Activated CD8-positive, alpha-beta T cell treated with anti-CD3 and anti-CD28 coated beads, Interleukin-2, amount 10 ng/mL, durations not matched to agents 7 days and 5 days (primary cell): ENCODE measurements around the gene MLC1. TPM values are rescaled to one million over a fixed set of nuclear protein-coding genes. Genes with fewer than 3 reads are reported as not detected.

Experiments used
- ATAC-seq: fragments of 150-1000 bp; cut with Tn5 transposase; one replicate; pipeline ENCODE4 v1.10.0; 2021; ENCODE audit warnings: moderate library complexity
- CTCF ChIA-PET: fragments of 350-600 bp; sonication (Branson Sonifier 250); formaldehyde crosslinking; loops from one replicate; lab custom pipeline; 2021; ENCODE audit warnings: antibody characterized with exemption; lab: Charles Lee
- POLR2A ChIA-PET: fragments of 350-600 bp; sonication (Branson Sonifier 250); formaldehyde crosslinking; loops from one replicate; lab custom pipeline; 2021; ENCODE audit warnings: antibody characterized with exemption; lab: Charles Lee
- DNase-seq: peaks from one replicate; pipeline ENCODE4 v3.0.0-alpha.2; 2020
- H3K27ac Mint-ChIP-seq: one replicate; pipeline ENCODE4 v1.8.0; 2021; ENCODE audit warnings: mild to moderate bottlenecking, mixed read lengths
- H3K27me3 Mint-ChIP-seq: one replicate; pipeline ENCODE4 v1.8.0; 2021; ENCODE audit warnings: low read depth, mixed read lengths
- H3K36me3 Mint-ChIP-seq: one replicate; pipeline ENCODE4 v1.8.0; 2021; ENCODE audit warnings: low read depth, mixed read lengths
- H3K4me1 Mint-ChIP-seq: one replicate; pipeline ENCODE4 v1.8.0; 2021; ENCODE audit warnings: low read depth, mixed read lengths
- H3K4me3 Mint-ChIP-seq: one replicate; pipeline ENCODE4 v1.8.0; 2021; ENCODE audit warnings: mild to moderate bottlenecking, mixed read lengths
- H3K9me3 Mint-ChIP-seq: one replicate; pipeline ENCODE4 v1.8.0; 2022; ENCODE audit warnings: mixed read lengths; ENCODE audit not compliant: insufficient read depth
- total RNA-seq, 2 experiments: library from RNA; stranded (reverse); gene quantifications; one replicate each; pipeline ENCODE4 v1.2.3, GENCODE V29; 2021

MLC1 gene
- total RNA-seq, 2 experiments from 2014 or later = 8.3 to 9.4 TPM

GRCh38 chr22:50117168-50117762, 32.0 kb upstream of the MLC1 start:
- ChIA-PET CTCF (no interaction called here), POLR2A (interaction anchor here (0.6 to 0.7 kb wide), 2 partner anchors 453 to 582 kb away, joined by 3 read pairs; no protein-coding TSS in a partner anchor)
- Mint-ChIP-seq H3K4me1 (peaks cover 9% of the 10 kb centered on the region), H3K27ac (no peak overlapping the region), H3K4me3 (no peak overlapping the region), H3K9me3 (peaks cover 6% of the 10 kb centered on the region), H3K36me3 (no peaks in the 10 kb centered on the region), H3K27me3 (peaks cover 14% of the 10 kb centered on the region)
- ATAC-seq = no peak
- no peak for DNase-seq

- DNase-seq (no peak), ATAC-seq (no peak)
- Mint-ChIP-seq H3K9me3 (no peaks in the 10 kb centered on the region), H3K36me3 (no peaks in the 10 kb centered on the region), H3K4me3 (no peak overlapping the region), H3K27ac (no peak overlapping the region), H3K27me3 (peaks cover 11% of the 10 kb centered on the region), H3K4me1 (peaks cover 24% of the 10 kb centered on the region)
- ChIA-PET POLR2A (interaction anchor here (0.6 kb wide), 1 partner anchor 186 kb away, joined by 4 read pairs; no protein-coding TSS in a partner anchor), CTCF (no interaction called here)
These were observed 30.5 kb upstream of the MLC1 start for GRCh38 chr22:50115693-50116092.

DNA sequence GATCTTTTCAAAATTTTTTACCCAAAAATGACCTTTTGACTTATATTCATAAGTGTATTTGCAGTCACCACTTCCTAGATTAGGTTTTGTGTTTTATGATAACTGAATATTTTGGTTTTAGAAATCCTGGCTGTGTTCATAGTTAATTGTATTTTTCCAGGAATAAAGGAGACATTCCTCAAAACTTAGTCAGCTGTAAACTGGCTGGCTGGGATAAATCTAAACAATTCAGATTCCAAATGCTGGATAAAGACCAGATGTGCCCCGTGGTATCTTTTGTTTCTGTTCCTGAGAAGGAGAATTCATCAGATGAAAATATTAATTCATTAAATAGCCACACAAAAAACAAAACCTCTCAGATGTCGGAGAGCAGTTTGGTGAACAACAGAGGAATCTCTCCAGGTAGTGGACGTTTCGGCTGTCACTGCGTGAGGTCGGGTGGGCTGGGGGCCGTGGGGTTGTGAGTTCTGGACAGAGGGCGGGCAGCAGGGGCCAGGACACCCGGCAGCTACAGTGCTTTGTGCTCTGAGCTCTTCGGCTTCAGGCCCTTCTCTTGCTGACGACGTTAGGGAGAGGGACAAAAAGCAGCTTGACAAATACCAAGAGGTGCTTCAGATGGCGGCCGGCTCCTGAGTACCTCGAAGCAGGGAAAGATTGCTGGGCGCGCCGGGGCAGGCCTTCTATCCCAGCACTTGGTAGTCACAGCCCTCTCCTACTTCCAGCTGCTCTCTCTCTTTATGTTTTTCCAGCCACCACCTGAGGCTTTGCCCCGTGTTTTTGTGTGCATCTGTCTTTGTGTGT, 29.2 kb upstream of the MLC1 start:
- no peak overlapping the region for H3K27ac Mint-ChIP-seq
- no peak for ATAC-seq
- H3K9me3 Mint-ChIP-seq = no peaks in the 10 kb centered on the region
- CTCF ChIA-PET = no interaction called here
- no peaks in the 10 kb centered on the region for H3K36me3 Mint-ChIP-seq
- POLR2A ChIA-PET = no interaction called here
- H3K4me3 Mint-ChIP-seq = no peak overlapping the region
- no peak for DNase-seq
- H3K4me1 Mint-ChIP-seq = peaks cover 24% of the 10 kb centered on the region
- peaks cover 8% of the 10 kb centered on the region for H3K27me3 Mint-ChIP-seq

DNA sequence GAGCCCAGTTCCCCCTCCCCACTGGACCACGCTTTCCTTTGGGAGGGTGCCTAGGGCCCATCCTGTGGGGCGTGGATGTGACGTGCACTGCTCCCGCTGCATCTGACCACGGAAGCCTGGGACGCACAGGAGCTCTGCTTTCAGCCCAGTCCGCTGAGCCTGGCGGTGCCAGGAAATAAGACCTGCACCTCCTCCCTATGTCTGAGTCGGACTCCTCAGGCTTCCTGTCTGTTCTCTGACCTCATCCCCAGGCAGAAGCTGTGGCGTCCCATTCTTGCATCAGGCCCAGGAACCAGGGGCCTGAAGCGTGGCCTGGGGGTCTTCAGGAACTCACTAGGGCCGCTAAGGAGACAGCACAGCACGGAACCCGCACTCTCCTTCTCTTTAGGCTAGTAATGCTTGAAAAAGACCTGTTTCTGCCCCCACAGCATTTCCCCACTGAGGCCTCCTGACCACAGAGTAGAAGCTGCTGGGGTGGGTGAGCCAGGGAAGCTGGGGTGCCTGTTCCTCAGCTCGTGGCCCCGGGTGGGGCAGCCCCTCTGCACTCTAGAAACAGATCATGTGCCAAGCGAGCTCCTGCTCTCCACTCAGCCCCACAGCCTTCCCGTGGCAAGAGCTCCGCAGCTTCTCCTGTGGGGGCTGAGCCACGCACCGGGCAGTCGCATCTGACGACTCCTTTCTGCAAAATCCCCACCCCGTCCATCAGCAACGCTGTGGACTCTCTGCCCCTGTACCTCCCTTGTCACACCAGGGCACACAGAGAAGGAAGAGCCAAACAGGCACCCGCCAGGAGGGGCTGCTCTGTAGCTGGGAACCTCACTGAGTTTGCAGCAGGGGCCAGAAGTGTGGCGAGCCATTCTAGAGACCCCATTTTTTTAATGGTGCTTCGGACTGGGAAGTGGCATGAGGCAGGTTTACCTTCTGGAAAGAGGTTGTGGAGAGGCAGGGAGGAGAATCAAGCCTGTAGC, 27.2 kb upstream of the MLC1 start:
- no peaks in the 10 kb centered on the region for H3K9me3 Mint-ChIP-seq
- no peaks in the 10 kb centered on the region for H3K27me3 Mint-ChIP-seq
- CTCF ChIA-PET = interaction anchor here (0.8 to 1.1 kb wide), 5 partner anchors 9 to 182 kb away, joined by 3 to 6 read pairs (median 4); no protein-coding TSS in a partner anchor
- H3K4me1 Mint-ChIP-seq = peaks cover 24% of the 10 kb centered on the region
- peak overlapping the region; percentile 62 for H3K4me3 Mint-ChIP-seq
- ATAC-seq (peak; percentile 87), DNase-seq (peak; percentile 58)
- H3K36me3 Mint-ChIP-seq = no peaks in the 10 kb centered on the region
- POLR2A ChIA-PET = interaction anchor here (0.7 to 2.6 kb wide), 3 partner anchors 12 to 53 kb away, joined by 4 to 17 read pairs (median 5); partner anchors contain the start of gene MLC1
- peak overlapping the region; percentile 93 for H3K27ac Mint-ChIP-seq

GRCh38 chr22:50111056-50111455, 25.8 kb upstream of the MLC1 start:
- CTCF ChIA-PET = interaction anchor here (0.6 to 1.0 kb wide), 2 partner anchors 81 to 213 kb away, joined by 3 read pairs; no protein-coding TSS in a partner anchor
- H3K36me3 Mint-ChIP-seq = no peaks in the 10 kb centered on the region
- POLR2A ChIA-PET = interaction anchor here (2.6 kb wide), 1 partner anchor 25 kb away, joined by 17 read pairs; the partner anchor contains the start of gene MLC1
- H3K27ac Mint-ChIP-seq = peak overlapping the region; percentile 37
- peaks cover 24% of the 10 kb centered on the region for H3K4me1 Mint-ChIP-seq
- H3K4me3 Mint-ChIP-seq = no peak overlapping the region
- ATAC-seq = no peak
- H3K27me3 Mint-ChIP-seq = no peaks in the 10 kb centered on the region
- H3K9me3 Mint-ChIP-seq = no peaks in the 10 kb centered on the region
- no peak for DNase-seq

- POLR2A ChIA-PET = no interaction called here
- CTCF ChIA-PET = no interaction called here
- H3K9me3 Mint-ChIP-seq = no peaks in the 10 kb centered on the region
These were observed 22.3 kb upstream of the MLC1 start for GRCh38 chr22:50107529-50107928.

GRCh38 chr22:50105208-50106100, 20.2 kb upstream of the MLC1 start:
- DNase-seq (peak; percentile 69), ATAC-seq (peak; percentile 87)
- H3K4me3 Mint-ChIP-seq = peak overlapping the region; percentile 69
- peak overlapping the region; percentile 88 for H3K27ac Mint-ChIP-seq
- ChIA-PET CTCF (interaction anchor here (0.6 to 2.2 kb wide), 8 partner anchors 20 to 420 kb away, joined by 3 to 9 read pairs (median 3); partner anchors contain the start of genes MLC1 and SCO2), POLR2A (interaction anchor here (1.0 to 1.6 kb wide), 3 partner anchors 86 to 279 kb away, joined by 3 to 5 read pairs (median 3); no protein-coding TSS in a partner anchor)
- no peaks in the 10 kb centered on the region for H3K9me3 Mint-ChIP-seq
- H3K36me3 Mint-ChIP-seq = no peaks in the 10 kb centered on the region
- H3K27me3 Mint-ChIP-seq = no peaks in the 10 kb centered on the region
- H3K4me1 Mint-ChIP-seq = peaks cover 46% of the 10 kb centered on the region

More at GRCh38 chr22:50107529-50107928, 22.3 kb upstream of the MLC1 start:
- Mint-ChIP-seq H3K4me3 (no peak overlapping the region), H3K4me1 (peaks cover 48% of the 10 kb centered on the region), H3K27me3 (no peaks in the 10 kb centered on the region), H3K36me3 (no peaks in the 10 kb centered on the region), H3K27ac (no peak overlapping the region)
- DNase-seq = no peak
- no peak for ATAC-seq

DNA sequence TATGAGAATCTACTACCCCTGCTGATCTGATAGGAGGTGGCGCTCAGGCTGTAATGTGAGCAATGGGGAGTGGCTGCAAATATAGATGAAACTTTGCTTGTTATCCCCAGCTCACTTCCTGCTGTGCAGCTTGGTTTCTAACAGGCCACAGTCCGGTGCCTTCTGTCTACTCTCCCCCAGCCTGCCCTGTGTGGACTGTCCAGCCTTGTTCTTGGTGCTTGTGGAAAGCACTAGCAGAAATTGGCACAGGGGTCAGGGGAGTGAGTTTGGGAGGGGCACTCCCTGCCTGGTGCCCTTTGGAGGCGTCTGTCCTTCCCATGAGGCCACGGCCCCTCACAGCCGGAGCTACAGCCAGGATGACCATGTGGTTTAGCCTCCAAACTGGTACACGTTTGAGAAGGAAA, 18.9 kb upstream of the MLC1 start:
- no peak overlapping the region for H3K27ac Mint-ChIP-seq
- ChIA-PET POLR2A (no interaction called here), CTCF (interaction anchor here (1.0 to 1.8 kb wide), 2 partner anchors 8 to 74 kb away, joined by 3 to 5 read pairs; no protein-coding TSS in a partner anchor)
- H3K4me1 Mint-ChIP-seq = peaks cover 46% of the 10 kb centered on the region
- no peak for ATAC-seq
- H3K9me3 Mint-ChIP-seq = no peaks in the 10 kb centered on the region
- no peaks in the 10 kb centered on the region for H3K36me3 Mint-ChIP-seq
- peaks cover 2% of the 10 kb centered on the region for H3K27me3 Mint-ChIP-seq
- no peak overlapping the region for H3K4me3 Mint-ChIP-seq
- DNase-seq = no peak

GRCh38 chr22:50102946-50103345, 17.7 kb upstream of the MLC1 start:
- no peaks in the 10 kb centered on the region for H3K9me3 Mint-ChIP-seq
- H3K4me1 Mint-ChIP-seq = peaks cover 46% of the 10 kb centered on the region
- ChIA-PET CTCF (no interaction called here), POLR2A (no interaction called here)
- H3K27ac Mint-ChIP-seq = no peak overlapping the region
- peaks cover 10% of the 10 kb centered on the region for H3K27me3 Mint-ChIP-seq
- ATAC-seq (peak; percentile 37), DNase-seq (no peak)
- H3K4me3 Mint-ChIP-seq = no peak overlapping the region
- no peaks in the 10 kb centered on the region for H3K36me3 Mint-ChIP-seq

GRCh38 chr22:50101870-50102565, 16.8 kb upstream of the MLC1 start:
- ChIA-PET POLR2A (no interaction called here), CTCF (no interaction called here)
- Mint-ChIP-seq H3K36me3 (no peaks in the 10 kb centered on the region), H3K27me3 (peaks cover 15% of the 10 kb centered on the region), H3K9me3 (no peaks in the 10 kb centered on the region), H3K27ac (no peak overlapping the region), H3K4me1 (peaks cover 46% of the 10 kb centered on the region), H3K4me3 (no peak overlapping the region)
- DNase-seq (no peak), ATAC-seq (no peak)
